Retinal pigment epithelial cell (primary cell): ENCODE measurements around the gene CD1E.
"Not testable (repeated sequence)": the region's sequence is repeated elsewhere in the genome, so short reads cannot be mapped to it uniquely, and the experiment has no call there.

Experiments
- DNase-seq: peaks from one replicate; pipeline ENCODE4 v3.0.0-alpha.2; 2010; ENCODE audit warnings: low read depth
- H3K4me3 ChIP-seq: 2 replicates; pipeline ENCODE4 v1.5.1; 2011; ENCODE audit warnings: mild to moderate bottlenecking, low read length, control low read depth, moderate library complexity
- CTCF ChIP-seq: conservative IDR thresholded peaks from 2 replicates; pipeline ENCODE4 v1.5.1; 2011; ENCODE audit warnings: low read depth, low read length, control low read depth, inconsistent platforms

Gene CD1E

GRCh38 chr1:158362482-158362881 is 8.8 kb downstream of the CD1E start:
- H3K4me3 ChIP-seq = no peak overlapping the region
- DNase-seq = no peak
- TF ChIP-seq CTCF = no peak

GRCh38 chr1:158362941-158363340 is 9.2 kb downstream of the CD1E start:
- no peak for TF ChIP-seq CTCF
- H3K4me3 ChIP-seq = no peak overlapping the region
- DNase-seq = no peak

GRCh38 chr1:158366783-158367182 is 13.1 kb downstream of the CD1E start:
- TF ChIP-seq CTCF = no peak
- no peak for DNase-seq
- no peak overlapping the region for H3K4me3 ChIP-seq

- no peak overlapping the region for H3K4me3 ChIP-seq
- DNase-seq = no peak
- no peak for TF ChIP-seq CTCF
Measured at GRCh38 chr1:158371188-158371953, 17.7 kb downstream of the CD1E start.

- H3K4me3 ChIP-seq, DNase-seq: not testable (repeated sequence)
Measured at GRCh38 chr1:158374101-158374500, 20.4 kb downstream of the CD1E start.

- DNase-seq = no peak
- no peak for TF ChIP-seq CTCF
- H3K4me3 ChIP-seq = no peak overlapping the region
Measured at GRCh38 chr1:158374860-158375259, 21.2 kb downstream of the CD1E start.

- H3K4me3 ChIP-seq = no peak overlapping the region
- no peak for TF ChIP-seq CTCF
- DNase-seq = no peak
Measured at GRCh38 chr1:158390331-158390730, 36.6 kb downstream of the CD1E start.

- H3K4me3 ChIP-seq = no peak overlapping the region
- DNase-seq = no peak
- no peak for TF ChIP-seq CTCF
Measured at GRCh38 chr1:158391099-158391498, 37.4 kb downstream of the CD1E start.
